Fibroblast of lung (primary cell): ENCODE results near the gene JMJD4.

ENCODE experiments used
- EZH2 ChIP-seq: IDR thresholded peaks from 2 replicates; pipeline ENCODE4 v1.5.1; 2012; ENCODE audit warnings: low read length, control low read depth, mild to moderate bottlenecking; ENCODE audit errors: missing control alignments
- TF ChIP-seq, protein P1 (sequence below), 2 donors: IDR thresholded peaks in 1 of 2; conservative IDR thresholded peaks in 1 of 2; 1 replicate in 1 of 2; 2 replicates in 1 of 2; pipeline ENCODE4 v1.5.1; 2011 to 2012; ENCODE audit warnings: low read length in 2 of 2, control low read depth in 1 of 2, inconsistent platforms in 1 of 2, low read depth in 1 of 2, mild to moderate bottlenecking in 1 of 2

DNA sequence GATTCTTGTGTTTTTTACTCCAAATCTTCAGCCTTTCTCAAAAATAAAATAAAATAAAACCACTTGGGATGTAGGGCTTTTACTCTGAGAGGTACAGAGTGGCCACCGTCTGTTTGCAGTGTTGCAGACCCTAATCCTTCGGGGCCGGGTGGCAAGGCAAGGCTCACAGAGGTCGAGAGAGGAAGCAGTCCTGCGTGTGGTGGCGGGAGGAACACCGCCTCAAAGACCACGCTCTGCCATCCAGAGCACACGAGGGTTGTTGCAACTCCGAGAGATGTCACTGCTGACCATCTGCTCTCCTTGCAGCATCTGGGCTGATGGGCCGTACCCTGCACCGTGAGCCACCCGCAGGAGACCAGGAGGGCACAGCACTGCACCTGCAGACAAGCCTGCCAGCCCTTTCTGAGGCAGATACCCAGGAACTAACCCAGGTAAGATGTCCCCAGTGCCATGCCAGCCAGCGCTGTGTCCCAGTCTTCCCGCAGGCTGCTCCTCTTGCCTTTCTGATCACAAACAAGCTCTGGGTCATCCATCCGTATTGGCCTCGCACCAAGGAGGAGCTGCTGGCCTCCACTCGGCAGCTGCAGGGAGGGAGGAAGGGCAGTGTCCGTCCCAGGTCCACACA lies 31.7 kb upstream of the JMJD4 start:
- TF ChIP-seq, protein P1, sequence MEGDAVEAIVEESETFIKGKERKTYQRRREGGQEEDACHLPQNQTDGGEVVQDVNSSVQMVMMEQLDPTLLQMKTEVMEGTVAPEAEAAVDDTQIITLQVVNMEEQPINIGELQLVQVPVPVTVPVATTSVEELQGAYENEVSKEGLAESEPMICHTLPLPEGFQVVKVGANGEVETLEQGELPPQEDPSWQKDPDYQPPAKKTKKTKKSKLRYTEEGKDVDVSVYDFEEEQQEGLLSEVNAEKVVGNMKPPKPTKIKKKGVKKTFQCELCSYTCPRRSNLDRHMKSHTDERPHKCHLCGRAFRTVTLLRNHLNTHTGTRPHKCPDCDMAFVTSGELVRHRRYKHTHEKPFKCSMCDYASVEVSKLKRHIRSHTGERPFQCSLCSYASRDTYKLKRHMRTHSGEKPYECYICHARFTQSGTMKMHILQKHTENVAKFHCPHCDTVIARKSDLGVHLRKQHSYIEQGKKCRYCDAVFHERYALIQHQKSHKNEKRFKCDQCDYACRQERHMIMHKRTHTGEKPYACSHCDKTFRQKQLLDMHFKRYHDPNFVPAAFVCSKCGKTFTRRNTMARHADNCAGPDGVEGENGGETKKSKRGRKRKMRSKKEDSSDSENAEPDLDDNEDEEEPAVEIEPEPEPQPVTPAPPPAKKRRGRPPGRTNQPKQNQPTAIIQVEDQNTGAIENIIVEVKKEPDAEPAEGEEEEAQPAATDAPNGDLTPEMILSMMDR (conservative IDR thresholded peaks at IDR 0.05 in 1 of 2, IDR thresholded peaks at IDR 0.05 in 1 of 2; ENCODE audit: low read depth in 1 of 2, low read length in 2 of 2): no peak
- TF ChIP-seq EZH2: no peak
